Activated naive CD8-positive, alpha-beta T cell treated with anti-CD3 and anti-CD28 coated beads, Interleukin-2, amount 50 U/mL, for 24 hours (primary cell): ENCODE data around the gene PERM1.

Experiments
- ATAC-seq: fragments of 150-1000 bp; cut with Tn5 transposase; one replicate; pipeline ENCODE4 v1.10.0; 2021
- DNase-seq: peaks from one replicate; pipeline ENCODE4 v3.0.0; 2021
- H3K27ac Mint-ChIP-seq: one replicate; pipeline ENCODE4 v1.8.0; 2021; ENCODE audit warnings: mild to moderate bottlenecking, mixed read lengths
- H3K27me3 Mint-ChIP-seq: one replicate; pipeline ENCODE4 v1.8.0; 2021; ENCODE audit warnings: mixed read lengths
- H3K36me3 Mint-ChIP-seq: one replicate; pipeline ENCODE4 v1.8.0; 2021; ENCODE audit warnings: low read depth, mixed read lengths
- H3K4me1 Mint-ChIP-seq: one replicate; pipeline ENCODE4 v1.8.0; 2021; ENCODE audit warnings: mixed read lengths
- H3K4me3 Mint-ChIP-seq: one replicate; pipeline ENCODE4 v1.8.0; 2021; ENCODE audit warnings: mild to moderate bottlenecking, moderate library complexity, mixed read lengths
- H3K9me3 Mint-ChIP-seq: one replicate; pipeline ENCODE4 v1.8.0; 2021; ENCODE audit warnings: mixed read lengths

PERM1 gene

DNA sequence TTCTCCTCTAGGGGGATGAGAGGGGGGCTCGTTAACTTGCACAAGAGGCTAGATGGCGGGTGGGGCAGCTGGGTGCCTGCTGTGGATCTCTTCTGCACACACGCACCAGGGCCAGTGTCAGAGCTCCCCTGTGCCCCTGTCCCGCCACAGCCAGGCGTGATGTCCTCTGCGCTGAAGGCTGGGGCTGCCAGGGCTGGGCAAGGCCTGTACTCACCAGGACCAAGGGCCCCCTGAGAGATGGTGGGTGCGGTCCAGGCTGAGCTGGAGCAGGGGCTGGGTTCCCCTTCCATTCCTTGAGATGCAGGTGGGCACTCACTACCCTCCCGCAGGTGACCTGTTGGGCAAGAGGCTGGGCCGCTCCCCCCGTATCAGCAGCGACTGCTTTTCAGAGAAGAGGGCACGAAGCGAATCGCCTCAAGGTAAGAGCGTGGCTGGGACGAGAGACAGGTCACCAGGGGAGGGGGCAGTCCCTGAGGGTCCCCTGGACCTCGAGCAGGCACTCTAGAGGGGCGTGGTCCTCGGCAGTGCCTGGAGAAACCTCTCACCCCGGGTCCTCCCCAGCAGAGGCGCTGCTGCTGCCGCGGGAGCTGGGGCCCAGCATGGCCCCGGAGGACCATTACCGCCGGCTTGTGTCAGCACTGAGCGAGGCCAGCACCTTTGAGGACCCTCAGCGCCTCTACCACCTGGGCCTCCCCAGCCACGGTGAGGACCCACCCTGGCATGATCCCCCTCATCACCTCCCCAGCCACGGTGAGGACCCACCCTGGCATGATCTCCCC lies 43.0 kb downstream of the PERM1 start:
- DNase-seq (no peak), ATAC-seq (no peak)
- peaks cover 30% of the 10 kb centered on the region for H3K27me3 Mint-ChIP-seq
- peaks cover 12% of the 10 kb centered on the region for H3K4me1 Mint-ChIP-seq
- no peak overlapping the region for H3K27ac Mint-ChIP-seq
- no peak overlapping the region for H3K4me3 Mint-ChIP-seq
- H3K36me3 Mint-ChIP-seq = no peaks in the 10 kb centered on the region
- no peaks in the 10 kb centered on the region for H3K9me3 Mint-ChIP-seq

DNA sequence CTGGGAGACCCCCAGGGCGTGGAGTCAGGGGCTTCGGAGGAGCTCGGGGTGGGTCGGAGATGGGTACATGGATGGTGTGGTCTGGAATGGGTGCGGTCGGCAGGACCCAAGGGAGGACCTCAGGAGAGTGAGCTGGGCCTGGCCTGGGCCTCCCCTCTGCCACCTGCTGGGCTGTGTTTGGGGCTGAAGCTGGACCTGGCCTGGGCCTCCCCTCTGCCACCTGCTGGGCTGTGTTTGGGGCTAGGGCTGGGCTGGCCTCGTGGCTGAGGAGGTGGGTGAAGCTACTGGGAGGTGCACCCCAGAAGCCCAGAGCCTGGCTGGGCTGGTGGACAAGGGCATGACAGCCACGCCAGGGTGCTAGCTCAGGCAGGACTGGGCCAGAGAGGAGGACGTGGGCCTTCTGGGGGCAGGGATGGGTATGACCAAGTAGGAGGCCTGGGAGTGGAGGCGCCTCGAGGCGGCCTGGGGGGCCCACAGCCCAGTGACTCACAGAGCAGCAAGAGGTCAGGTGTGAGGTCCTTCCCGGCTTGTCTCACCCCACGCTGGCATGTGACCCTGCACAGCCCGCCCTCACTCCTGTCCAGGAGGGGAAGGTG lies 43.7 kb downstream of the PERM1 start:
- H3K9me3 Mint-ChIP-seq = no peaks in the 10 kb centered on the region
- ATAC-seq (peak; percentile 29), DNase-seq (no peak)
- peaks cover 12% of the 10 kb centered on the region for H3K4me1 Mint-ChIP-seq
- H3K4me3 Mint-ChIP-seq = no peak overlapping the region
- H3K36me3 Mint-ChIP-seq = no peaks in the 10 kb centered on the region
- no peak overlapping the region for H3K27ac Mint-ChIP-seq
- peaks cover 30% of the 10 kb centered on the region for H3K27me3 Mint-ChIP-seq

DNA sequence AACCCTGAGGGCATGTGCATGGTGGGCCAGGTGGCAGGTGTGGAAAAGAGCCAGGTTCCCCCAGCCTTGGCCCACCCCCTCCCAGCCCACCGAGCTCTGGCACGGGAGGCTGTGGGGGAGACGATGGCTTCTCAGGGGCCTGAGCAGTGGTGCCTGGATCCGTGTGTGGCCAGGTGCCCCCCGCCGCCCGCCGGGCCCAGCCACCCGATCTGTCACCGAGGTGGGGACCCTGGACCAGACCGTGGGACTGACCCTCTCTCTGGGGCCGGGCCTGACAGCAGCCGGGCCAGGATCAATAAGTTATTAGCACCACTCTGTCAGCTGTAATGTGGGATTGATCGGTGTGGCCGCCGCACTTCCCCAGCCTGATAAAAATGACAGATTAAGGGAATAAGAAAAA lies 44.4 kb downstream of the PERM1 start:
- Mint-ChIP-seq H3K27ac (no peak overlapping the region), H3K36me3 (no peaks in the 10 kb centered on the region), H3K4me1 (peaks cover 10% of the 10 kb centered on the region), H3K4me3 (no peak overlapping the region), H3K9me3 (no peaks in the 10 kb centered on the region), H3K27me3 (peaks cover 30% of the 10 kb centered on the region)
- DNase-seq (no peak), ATAC-seq (no peak)

DNA sequence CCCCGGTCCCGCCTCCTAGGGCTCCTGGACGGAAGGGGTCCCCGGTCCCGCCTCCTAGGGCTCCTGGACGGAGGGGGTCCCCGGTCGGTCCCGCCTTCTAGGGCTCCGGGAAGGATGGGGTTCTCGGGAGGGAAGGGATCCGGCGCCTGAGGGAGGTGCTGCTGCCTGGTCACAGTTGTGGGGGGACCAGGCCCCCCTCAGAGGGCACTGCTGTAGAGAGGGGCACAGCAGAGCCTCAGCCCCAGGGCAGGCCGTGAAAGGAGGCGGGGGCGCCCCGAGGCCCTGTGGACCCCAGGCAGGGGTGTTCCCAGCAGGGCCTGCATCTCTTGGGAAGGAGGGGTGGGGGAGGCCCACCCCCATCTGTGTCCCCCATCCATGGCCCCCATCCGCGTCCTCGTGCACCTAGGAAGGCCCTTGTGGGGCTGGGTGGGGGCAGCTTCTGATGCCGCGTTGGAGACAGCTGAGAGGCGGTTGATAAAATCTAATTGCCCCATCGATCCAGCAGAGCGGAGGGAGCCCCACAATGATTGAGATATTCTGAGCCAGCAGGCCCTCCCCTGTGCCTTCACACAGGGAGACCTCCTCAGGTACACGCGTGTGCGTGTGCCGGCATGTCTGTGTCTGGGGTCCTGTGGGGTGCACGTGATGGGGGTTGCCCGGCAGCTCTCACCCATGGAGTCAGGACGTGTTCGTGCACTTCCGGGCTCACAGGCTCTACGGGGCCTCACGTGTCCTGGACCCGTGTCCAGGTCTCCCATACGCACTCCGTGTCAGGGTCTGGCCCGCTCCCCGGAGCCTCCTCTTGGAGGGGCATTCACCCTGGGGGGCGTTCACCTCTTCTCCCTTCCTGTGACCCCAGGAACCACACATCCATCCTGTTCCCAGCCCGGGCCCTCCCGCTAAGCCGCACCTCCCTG lies 45.3 kb downstream of the PERM1 start:
- H3K27me3 Mint-ChIP-seq = peaks cover 30% of the 10 kb centered on the region

DNA sequence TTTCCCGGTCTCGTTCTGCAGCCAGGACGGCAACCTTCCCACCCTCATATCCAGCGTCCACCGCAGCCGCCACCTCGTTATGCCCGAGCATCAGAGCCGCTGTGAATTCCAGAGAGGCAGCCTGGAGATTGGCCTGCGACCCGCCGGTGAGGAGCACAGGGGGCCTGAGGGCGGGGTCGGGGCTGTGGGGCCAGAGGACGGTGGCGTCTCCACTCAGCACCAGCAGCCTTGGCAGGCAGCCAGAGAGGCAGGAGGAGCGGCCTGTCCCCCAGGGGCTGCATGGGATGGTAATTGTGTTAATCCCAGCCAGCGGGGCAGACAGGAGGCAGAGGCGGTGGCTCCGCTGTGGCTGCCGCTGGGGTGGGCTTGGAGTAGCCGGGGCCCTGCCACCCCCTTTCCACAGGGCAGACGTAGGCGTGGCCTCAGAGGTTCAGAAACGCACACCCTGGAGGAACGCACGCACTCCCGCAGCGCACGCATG lies 46.1 kb downstream of the PERM1 start:
- peaks cover 5% of the 10 kb centered on the region for H3K4me1 Mint-ChIP-seq
- H3K4me3 Mint-ChIP-seq = no peak overlapping the region
- no peak for DNase-seq
- no peaks in the 10 kb centered on the region for H3K9me3 Mint-ChIP-seq
- H3K36me3 Mint-ChIP-seq = no peaks in the 10 kb centered on the region
- peaks cover 29% of the 10 kb centered on the region for H3K27me3 Mint-ChIP-seq
- no peak overlapping the region for H3K27ac Mint-ChIP-seq
- no peak for ATAC-seq

More for the DNA sequence above, 45.3 kb downstream of the PERM1 start:
- H3K4me1 Mint-ChIP-seq = peaks cover 10% of the 10 kb centered on the region
- no peak overlapping the region for H3K27ac Mint-ChIP-seq
- no peaks in the 10 kb centered on the region for H3K36me3 Mint-ChIP-seq
- no peak overlapping the region for H3K4me3 Mint-ChIP-seq
- DNase-seq = no peak
- no peak for ATAC-seq
- H3K9me3 Mint-ChIP-seq = no peaks in the 10 kb centered on the region

DNA sequence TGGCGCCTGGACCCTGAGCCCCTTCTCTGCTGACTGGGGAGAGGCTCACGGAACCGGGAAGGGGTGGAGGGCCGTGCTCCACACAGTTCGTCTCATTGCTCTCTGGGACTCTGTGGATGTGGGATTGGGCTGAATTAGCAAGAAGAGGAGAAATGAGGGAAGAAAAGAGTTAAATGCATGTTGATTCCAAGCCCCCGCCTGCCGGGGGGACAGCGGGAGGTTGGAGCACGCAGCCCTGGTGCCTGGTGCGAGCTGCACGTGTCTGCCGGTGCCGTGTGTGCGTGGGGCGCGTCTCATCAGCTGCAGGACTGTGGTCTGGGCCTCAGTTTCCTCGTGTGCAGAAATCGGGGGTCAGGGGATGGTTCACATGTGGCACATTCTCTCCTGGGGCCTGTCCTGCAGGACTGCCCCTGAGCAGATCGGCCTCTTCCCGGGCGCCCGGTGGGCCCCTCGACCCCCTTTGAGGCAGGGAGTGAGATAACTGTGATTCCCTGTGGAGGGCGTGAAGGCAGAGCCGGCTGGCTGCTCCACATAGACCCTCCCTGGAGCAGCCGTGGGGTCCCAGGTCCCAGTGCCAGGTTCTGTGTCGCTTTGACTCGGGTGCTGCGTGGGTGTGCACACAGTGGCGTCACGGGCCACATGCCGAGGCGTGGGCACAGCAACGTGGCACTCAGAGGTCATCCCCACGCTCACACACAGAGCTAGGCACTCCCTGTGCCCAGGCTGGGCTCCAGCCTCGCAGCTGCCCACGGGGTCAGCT lies 46.7 kb downstream of the PERM1 start:
- no peaks in the 10 kb centered on the region for H3K9me3 Mint-ChIP-seq
- no peak for ATAC-seq
- peaks cover 2% of the 10 kb centered on the region for H3K4me1 Mint-ChIP-seq
- no peak for DNase-seq
- H3K27me3 Mint-ChIP-seq = peaks cover 26% of the 10 kb centered on the region
- H3K4me3 Mint-ChIP-seq = no peak overlapping the region
- H3K36me3 Mint-ChIP-seq = no peaks in the 10 kb centered on the region
- H3K27ac Mint-ChIP-seq = no peak overlapping the region

DNA sequence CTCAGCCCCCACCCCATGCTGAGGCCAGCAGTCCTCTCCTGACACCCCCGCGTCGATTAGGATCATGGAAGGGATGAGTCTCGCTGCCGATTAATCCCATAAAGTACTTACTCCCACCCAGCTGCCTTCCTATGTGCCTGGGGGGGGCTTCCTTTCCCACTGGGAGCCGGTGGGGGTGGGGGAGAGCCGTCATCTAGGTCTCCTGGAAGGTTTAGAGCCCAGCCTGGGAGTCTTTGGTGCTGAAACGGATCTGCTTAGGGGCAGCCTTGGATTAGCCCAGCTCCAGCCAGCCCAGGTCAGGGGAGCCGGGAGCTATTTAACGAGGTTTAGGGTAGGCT lies 48.3 kb downstream of the PERM1 start:
- H3K36me3 Mint-ChIP-seq = no peaks in the 10 kb centered on the region
- peaks cover 28% of the 10 kb centered on the region for H3K27me3 Mint-ChIP-seq
- H3K4me1 Mint-ChIP-seq = peaks cover 2% of the 10 kb centered on the region
- no peak overlapping the region for H3K27ac Mint-ChIP-seq
- no peak overlapping the region for H3K4me3 Mint-ChIP-seq
- DNase-seq = no peak
- no peak for ATAC-seq
- no peaks in the 10 kb centered on the region for H3K9me3 Mint-ChIP-seq

DNA sequence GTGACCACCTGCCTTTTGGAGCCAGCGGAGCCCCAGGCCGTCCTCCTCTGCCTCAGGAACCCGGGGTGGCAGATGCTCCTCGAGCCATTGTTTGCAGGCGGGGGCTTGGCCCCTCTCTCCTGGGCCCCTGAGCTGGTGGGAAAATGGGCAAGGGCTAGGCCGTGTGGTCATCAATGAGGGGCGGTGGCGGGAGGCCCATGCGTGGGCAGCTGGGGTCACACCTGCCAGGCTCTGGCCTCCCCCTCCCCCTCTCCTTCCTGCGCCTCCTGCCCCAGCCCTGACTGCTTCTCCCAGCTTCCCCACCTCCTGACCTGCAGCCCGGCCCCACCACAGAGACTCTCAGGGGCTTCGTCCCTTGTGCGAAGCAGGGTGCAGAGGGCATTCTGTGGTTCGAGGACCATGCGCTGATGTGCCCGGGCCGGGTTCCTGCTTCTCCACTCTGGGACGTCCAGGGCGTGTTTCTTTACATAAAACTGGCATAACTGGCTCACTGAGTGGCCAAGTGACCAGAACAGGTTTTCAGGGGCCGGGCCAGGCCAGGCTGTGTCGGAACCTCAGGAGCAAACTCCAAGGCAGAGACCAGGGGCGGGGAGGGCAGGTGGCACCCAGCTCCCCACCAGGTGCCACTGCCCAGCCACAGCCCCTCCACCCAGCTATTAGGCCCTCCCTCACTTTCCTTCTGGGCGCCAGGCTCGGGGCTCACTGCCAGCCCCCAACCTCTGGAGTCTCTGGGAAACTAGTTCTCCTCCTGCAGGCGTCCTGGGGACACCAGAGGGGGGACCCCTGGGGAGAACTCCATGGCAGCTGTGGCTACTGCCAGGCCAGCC lies 48.9 kb downstream of the PERM1 start:
- Mint-ChIP-seq H3K4me1 (peaks cover 2% of the 10 kb centered on the region), H3K27me3 (peaks cover 23% of the 10 kb centered on the region), H3K27ac (no peak overlapping the region), H3K36me3 (no peaks in the 10 kb centered on the region), H3K4me3 (no peak overlapping the region), H3K9me3 (no peaks in the 10 kb centered on the region)
- ATAC-seq (no peak), DNase-seq (no peak)

DNA sequence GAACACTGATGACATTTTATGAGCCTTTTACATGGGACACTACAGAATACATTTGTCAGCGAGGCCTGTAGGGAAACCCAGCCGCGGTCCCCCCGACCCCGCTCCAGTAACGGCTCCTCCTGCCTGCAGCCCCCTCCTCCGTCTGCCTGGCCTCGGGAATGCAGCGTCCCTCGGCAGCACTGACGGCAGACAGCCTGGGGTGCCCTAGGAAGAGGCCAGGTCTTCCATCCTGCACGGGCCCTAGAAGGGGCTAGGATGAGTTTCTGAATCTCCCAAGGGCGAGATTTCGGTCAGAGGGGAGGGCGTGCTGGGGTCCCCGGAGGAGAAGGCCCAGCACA lies 49.8 kb downstream of the PERM1 start:
- Mint-ChIP-seq H3K9me3 (no peaks in the 10 kb centered on the region), H3K36me3 (no peaks in the 10 kb centered on the region), H3K27me3 (peaks cover 27% of the 10 kb centered on the region), H3K4me3 (no peak overlapping the region), H3K4me1 (peaks cover 2% of the 10 kb centered on the region), H3K27ac (no peak overlapping the region)
- ATAC-seq (no peak), DNase-seq (no peak)

DNA sequence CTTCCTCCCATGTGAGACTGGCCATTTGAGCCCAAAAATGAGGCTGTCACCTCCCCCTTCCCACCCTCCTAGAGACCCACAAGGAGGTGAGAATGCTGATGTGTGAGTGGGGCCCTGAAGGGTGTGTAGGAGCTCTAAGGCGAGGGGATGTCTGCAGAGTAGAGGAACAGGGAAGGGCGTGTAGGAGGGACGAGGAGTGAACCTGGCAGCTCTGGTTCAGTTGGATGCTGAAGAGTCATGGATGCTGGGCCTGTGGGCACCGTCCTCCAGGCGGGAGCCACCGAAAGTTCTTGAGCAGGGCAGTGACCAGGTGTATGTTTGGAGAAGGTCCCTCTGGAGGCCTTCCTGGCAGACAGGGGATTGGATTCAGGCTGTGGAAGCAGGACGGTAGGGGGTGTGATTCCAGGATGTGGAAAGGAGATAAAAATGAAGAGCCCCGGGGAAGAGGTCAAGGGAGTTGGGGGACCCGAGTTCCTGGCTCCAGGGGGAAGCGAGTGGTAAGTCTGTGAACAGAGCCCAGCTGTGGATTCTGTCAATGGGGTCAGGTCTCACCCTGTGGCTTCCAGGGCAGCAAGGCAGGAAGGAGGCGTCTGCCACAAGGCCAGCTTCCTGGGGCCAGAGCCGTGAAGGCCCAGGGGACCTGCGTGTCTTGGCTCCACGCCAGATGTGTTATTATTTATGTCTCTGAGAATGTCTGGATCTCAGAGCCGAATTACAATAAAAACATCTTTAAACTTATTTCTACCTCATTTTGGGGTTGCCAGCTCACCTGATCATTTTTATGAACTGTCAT lies 50.3 kb downstream of the PERM1 start:
- peaks cover 2% of the 10 kb centered on the region for H3K4me1 Mint-ChIP-seq
- no peak overlapping the region for H3K4me3 Mint-ChIP-seq
- H3K36me3 Mint-ChIP-seq = no peaks in the 10 kb centered on the region
- no peak for ATAC-seq
- H3K27me3 Mint-ChIP-seq = peaks cover 32% of the 10 kb centered on the region
- no peaks in the 10 kb centered on the region for H3K9me3 Mint-ChIP-seq
- no peak overlapping the region for H3K27ac Mint-ChIP-seq
- no peak for DNase-seq

DNA sequence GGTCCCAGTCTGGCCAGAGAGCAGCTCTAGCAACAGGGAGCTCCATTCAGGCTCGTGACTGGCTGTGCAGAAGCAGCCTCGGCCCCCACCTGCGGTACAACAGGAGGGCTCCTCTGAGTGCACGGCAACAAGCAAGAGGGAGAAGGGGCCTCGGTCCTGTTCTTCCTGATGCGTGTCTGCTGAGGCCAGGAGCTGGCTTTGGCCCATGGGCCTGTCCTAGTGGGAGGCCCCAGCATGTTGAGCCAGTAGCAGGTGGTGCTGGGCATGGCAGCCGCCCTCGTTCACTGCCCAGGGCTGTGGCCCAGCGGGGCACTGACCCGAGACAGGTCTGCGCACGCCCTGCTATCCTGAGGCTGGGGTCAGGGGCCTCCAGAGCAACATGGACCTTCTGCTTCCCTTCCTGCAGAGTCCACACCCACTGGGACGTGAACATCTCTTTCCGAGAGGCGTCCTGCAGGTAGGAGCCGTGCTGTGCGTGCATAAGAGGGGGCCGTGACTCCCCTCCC lies 51.2 kb downstream of the PERM1 start:
- H3K27me3 Mint-ChIP-seq = peaks cover 39% of the 10 kb centered on the region
- no peak overlapping the region for H3K4me3 Mint-ChIP-seq
- DNase-seq = no peak
- no peaks in the 10 kb centered on the region for H3K36me3 Mint-ChIP-seq
- no peak overlapping the region for H3K27ac Mint-ChIP-seq
- no peak for ATAC-seq
- peaks cover 5% of the 10 kb centered on the region for H3K4me1 Mint-ChIP-seq
- H3K9me3 Mint-ChIP-seq = no peaks in the 10 kb centered on the region

DNA sequence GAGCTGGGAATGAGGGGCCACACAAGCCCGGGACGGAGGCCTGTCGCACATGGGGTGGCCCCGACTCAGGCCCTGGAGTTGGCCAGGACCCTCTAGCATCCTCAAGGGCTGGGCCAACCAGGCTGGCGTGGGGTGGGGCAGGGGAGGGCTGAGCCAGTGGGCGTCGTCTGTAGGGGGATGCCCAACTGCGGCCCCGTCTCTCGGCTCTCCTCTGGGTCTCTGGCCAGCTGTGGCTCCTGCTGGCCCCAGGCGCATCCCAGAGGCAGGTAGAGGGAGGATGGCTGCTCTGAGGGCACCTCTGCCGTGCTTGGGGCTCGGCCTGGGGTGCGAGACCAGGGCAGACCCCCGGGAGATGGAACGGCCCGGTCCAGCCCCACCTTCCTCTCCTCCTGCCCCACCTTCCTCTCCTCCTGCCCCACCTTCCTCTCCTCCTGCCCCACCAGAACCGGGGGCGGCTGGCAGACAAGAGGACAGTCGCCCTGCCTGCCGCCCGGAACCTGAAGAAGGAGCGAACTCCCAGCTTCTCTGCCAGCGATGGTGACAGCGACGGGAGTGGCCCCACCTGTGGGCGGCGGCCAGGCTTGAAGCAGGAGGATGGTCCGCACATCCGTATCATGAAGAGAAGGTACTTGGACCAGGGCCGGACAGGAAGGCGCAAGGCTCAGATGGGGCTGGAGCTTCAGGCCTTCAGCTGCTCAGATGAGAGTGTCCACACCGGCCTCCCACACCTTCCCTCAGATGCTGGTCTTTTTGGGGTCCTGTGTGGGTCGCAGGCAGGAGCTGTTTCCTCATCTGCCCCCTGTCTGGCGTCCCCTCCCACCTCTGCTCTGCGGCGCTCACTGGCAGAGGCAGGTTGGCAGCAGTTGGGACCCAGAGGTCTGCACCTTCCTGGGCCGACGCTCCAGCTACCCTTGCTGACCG lies 51.9 kb downstream of the PERM1 start:
- H3K27me3 Mint-ChIP-seq = peaks cover 36% of the 10 kb centered on the region
- no peaks in the 10 kb centered on the region for H3K36me3 Mint-ChIP-seq
- no peaks in the 10 kb centered on the region for H3K9me3 Mint-ChIP-seq

More for the DNA sequence above, 51.9 kb downstream of the PERM1 start:
- no peak overlapping the region for H3K4me3 Mint-ChIP-seq
- peaks cover 4% of the 10 kb centered on the region for H3K4me1 Mint-ChIP-seq
- DNase-seq (no peak), ATAC-seq (no peak)
- no peak overlapping the region for H3K27ac Mint-ChIP-seq
